ENCODE measurements around the gene CEMIP.

DNA sequence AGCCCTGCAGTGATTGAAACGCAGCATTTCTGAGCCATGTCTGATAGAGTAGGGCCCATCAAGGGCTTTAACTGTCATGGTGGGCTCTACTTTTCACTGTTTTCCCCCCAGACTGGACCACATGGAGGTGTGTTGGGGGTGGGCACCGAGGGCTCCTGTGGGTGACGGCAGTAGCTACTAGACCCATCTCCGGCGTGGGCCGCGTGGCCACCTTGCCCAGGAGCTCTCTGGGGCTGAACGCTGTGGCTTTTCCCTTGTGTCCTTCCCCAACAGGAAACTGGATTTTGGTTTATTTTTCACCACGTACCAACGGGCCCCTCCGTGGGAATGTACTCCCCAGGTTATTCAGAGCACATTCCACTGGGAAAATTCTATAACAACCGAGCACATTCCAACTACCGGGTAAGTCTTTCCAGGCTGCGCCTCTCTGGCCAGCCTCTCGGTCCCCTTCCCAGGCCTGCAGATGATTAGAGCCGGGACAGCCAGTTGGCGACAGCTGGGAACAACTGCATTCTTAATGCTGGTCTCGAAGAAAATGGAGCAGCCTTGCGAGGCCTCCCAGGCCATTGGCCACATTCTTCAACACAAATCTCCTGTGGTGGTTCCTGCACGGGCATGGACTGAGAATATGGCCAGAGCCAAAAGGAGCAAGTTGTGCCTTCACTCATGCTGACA is 142.7 kb downstream of the CEMIP start:
- TF ChIP-seq, protein P1, sequence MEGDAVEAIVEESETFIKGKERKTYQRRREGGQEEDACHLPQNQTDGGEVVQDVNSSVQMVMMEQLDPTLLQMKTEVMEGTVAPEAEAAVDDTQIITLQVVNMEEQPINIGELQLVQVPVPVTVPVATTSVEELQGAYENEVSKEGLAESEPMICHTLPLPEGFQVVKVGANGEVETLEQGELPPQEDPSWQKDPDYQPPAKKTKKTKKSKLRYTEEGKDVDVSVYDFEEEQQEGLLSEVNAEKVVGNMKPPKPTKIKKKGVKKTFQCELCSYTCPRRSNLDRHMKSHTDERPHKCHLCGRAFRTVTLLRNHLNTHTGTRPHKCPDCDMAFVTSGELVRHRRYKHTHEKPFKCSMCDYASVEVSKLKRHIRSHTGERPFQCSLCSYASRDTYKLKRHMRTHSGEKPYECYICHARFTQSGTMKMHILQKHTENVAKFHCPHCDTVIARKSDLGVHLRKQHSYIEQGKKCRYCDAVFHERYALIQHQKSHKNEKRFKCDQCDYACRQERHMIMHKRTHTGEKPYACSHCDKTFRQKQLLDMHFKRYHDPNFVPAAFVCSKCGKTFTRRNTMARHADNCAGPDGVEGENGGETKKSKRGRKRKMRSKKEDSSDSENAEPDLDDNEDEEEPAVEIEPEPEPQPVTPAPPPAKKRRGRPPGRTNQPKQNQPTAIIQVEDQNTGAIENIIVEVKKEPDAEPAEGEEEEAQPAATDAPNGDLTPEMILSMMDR (IDR thresholded peaks at IDR 0.05): no peak
- no peak for TF ChIP-seq EZH2 (IDR thresholded peaks at IDR 0.05)
- TF ChIP-seq EZH2phosphoT487 (IDR thresholded peaks at IDR 0.05): no peak

Measured in neural progenitor cell (in vitro differentiated cells).